H9 (cell line): ENCODE data around the gene MRTFB. TPM values are rescaled to one million over a fixed set of nuclear protein-coding genes. Genes with fewer than 3 reads are reported as not detected.

Experiments
- DNase-seq: peaks from one replicate; pipeline ENCODE4 v3.0.0-alpha.2; 2017
- H2AFZ ChIP-seq: one replicate; pipeline ENCODE4 v1.6.1; 2013; ENCODE audit warnings: mild to moderate bottlenecking, low read length, control low read depth, moderate library complexity
- H2AK5ac ChIP-seq: 2 replicates; pipeline ENCODE4 v1.6.1; 2013; ENCODE audit warnings: low read length, control low read depth, mixed read lengths; ENCODE audit not compliant: insufficient read length
- H2BK120ac ChIP-seq: one replicate; pipeline ENCODE4 v1.6.1; 2013; ENCODE audit warnings: low read depth, mild to moderate bottlenecking, low read length, control low read depth, inconsistent platforms; ENCODE audit not compliant: poor library complexity, severe bottlenecking
- H2BK12ac ChIP-seq: 2 replicates; pipeline ENCODE4 v1.6.1; 2013; ENCODE audit warnings: low read length, control low read depth, mixed read lengths, low read depth; ENCODE audit not compliant: insufficient read length
- H2BK15ac ChIP-seq: 2 replicates; pipeline ENCODE4 v1.6.1; 2013; ENCODE audit warnings: low read depth, low read length, control low read depth
- H2BK20ac ChIP-seq: one replicate; pipeline ENCODE4 v1.6.1; 2013; ENCODE audit warnings: low read depth, mild to moderate bottlenecking, low read length, control low read depth, inconsistent platforms; ENCODE audit not compliant: poor library complexity, severe bottlenecking
- H2BK5ac ChIP-seq: 2 replicates; pipeline ENCODE4 v1.6.1; 2013; ENCODE audit warnings: low read length, control low read depth, mixed read lengths; ENCODE audit not compliant: insufficient read length
- H3K14ac ChIP-seq: 2 replicates; pipeline ENCODE4 v1.6.1; 2013; ENCODE audit warnings: low read length, control low read depth; ENCODE audit not compliant: insufficient read depth
- H3K18ac ChIP-seq: 2 replicates; pipeline ENCODE4 v1.6.1; 2013; ENCODE audit warnings: low read depth, mild to moderate bottlenecking, mixed read lengths, low read length, control low read depth; ENCODE audit not compliant: insufficient read length
- H3K23ac ChIP-seq: 2 replicates; pipeline ENCODE4 v1.6.1; 2013; ENCODE audit warnings: low read length, control low read depth, mixed read lengths, low read depth; ENCODE audit not compliant: insufficient read length
- H3K23me2 ChIP-seq: 2 replicates; pipeline ENCODE4 v1.6.1; 2013; ENCODE audit warnings: low read depth, mild to moderate bottlenecking, mixed read lengths, low read length, control low read depth; ENCODE audit not compliant: insufficient read length, poor library complexity, severe bottlenecking
- H3K27ac ChIP-seq: 2 replicates; pipeline ENCODE4 v1.5.1; 2013; ENCODE audit warnings: low read length, control low read depth, mixed read lengths, low read depth; ENCODE audit not compliant: insufficient read length
- H3K27me3 ChIP-seq: 2 replicates; pipeline ENCODE4 v1.6.1; 2013; ENCODE audit warnings: low read length, control low read depth, inconsistent platforms; ENCODE audit not compliant: insufficient read depth
- H3K4ac ChIP-seq: 2 replicates; pipeline ENCODE4 v1.6.1; 2013; ENCODE audit warnings: low read depth, mild to moderate bottlenecking, control low read depth, inconsistent platforms, low read length, moderate library complexity
- H3K4me1 ChIP-seq: 2 replicates; pipeline ENCODE4 v1.6.1; 2013; ENCODE audit warnings: low read length, control low read depth, inconsistent platforms; ENCODE audit not compliant: insufficient read depth
- H3K4me2 ChIP-seq: 2 replicates; pipeline ENCODE4 v1.6.1; 2013; ENCODE audit warnings: low read length, control low read depth, mixed read lengths; ENCODE audit not compliant: insufficient read length, insufficient read depth
- H3K56ac ChIP-seq: 2 replicates; pipeline ENCODE4 v1.6.1; 2013; ENCODE audit warnings: low read depth, mild to moderate bottlenecking, mixed read lengths, low read length, control low read depth; ENCODE audit not compliant: insufficient read length
- H3K79me1 ChIP-seq: 2 replicates; pipeline ENCODE4 v1.6.1; 2013; ENCODE audit warnings: low read depth, mild to moderate bottlenecking, moderate library complexity, low read length, control low read depth, inconsistent platforms; ENCODE audit not compliant: insufficient read depth, poor library complexity, severe bottlenecking
- H3K79me2 ChIP-seq: 2 replicates; pipeline ENCODE4 v1.6.1; 2013; ENCODE audit warnings: low read length, control low read depth, inconsistent platforms; ENCODE audit not compliant: insufficient read depth
- H3K9ac ChIP-seq: 2 replicates; pipeline ENCODE4 v1.6.1; 2013; ENCODE audit warnings: low read length, control low read depth, mixed read lengths; ENCODE audit not compliant: insufficient read length; ENCODE audit errors: extremely low read depth
- H3K9me3 ChIP-seq: one replicate; pipeline ENCODE4 v1.6.1; 2013; ENCODE audit warnings: low read depth, low read length, inconsistent platforms; ENCODE audit not compliant: control insufficient read depth
- H3T11ph ChIP-seq: one replicate; pipeline ENCODE4 v1.6.1; 2013; ENCODE audit warnings: mild to moderate bottlenecking, low read length, control low read depth, inconsistent platforms
- H4K20me1 ChIP-seq: one replicate; pipeline ENCODE4 v1.6.1; 2013; ENCODE audit not compliant: control insufficient read depth, insufficient read length, insufficient read depth
- H4K5ac ChIP-seq: 2 replicates; pipeline ENCODE4 v1.6.1; 2013; ENCODE audit warnings: low read depth, mild to moderate bottlenecking, mixed read lengths, low read length, control low read depth; ENCODE audit not compliant: insufficient read length
- H4K8ac ChIP-seq: replicated peaks from 2 replicates; pipeline ENCODE4 v1.6.1; 2013; ENCODE audit warnings: low read length, control low read depth, mixed read lengths, low read depth; ENCODE audit not compliant: insufficient read length
- H4K91ac ChIP-seq: 2 replicates; pipeline ENCODE4 v1.6.1; 2013; ENCODE audit warnings: low read depth, mild to moderate bottlenecking, moderate library complexity, mixed read lengths, low read length, control low read depth; ENCODE audit not compliant: insufficient read length
- H3K27ac Mint-ChIP-seq, 3 experiments: 2 replicates in 2 of 3; 3 replicates in 1 of 3; pipeline ENCODE4 v1.8.0; 2020 to 2021; ENCODE audit warnings: mixed read lengths in 3 of 3, mild to moderate bottlenecking in 1 of 3, moderate library complexity in 1 of 3
- H3K27me3 Mint-ChIP-seq: 2 replicates; pipeline ENCODE4 v1.8.0; 2021; ENCODE audit warnings: low read depth, mild to moderate bottlenecking, moderate library complexity, mixed read lengths
- H3K36me3 Mint-ChIP-seq, 3 experiments: 2 replicates in 2 of 3; 3 replicates in 1 of 3; pipeline ENCODE4 v1.8.0; 2020 to 2021; ENCODE audit warnings: low read depth in 3 of 3, mixed read lengths in 3 of 3; ENCODE audit not compliant: insufficient read depth in 1 of 3
- H3K4me1 Mint-ChIP-seq, 2 experiments: 2 replicates each; pipeline ENCODE4 v1.8.0; 2020; ENCODE audit warnings: mixed read lengths in 2 of 2
- H3K4me3 Mint-ChIP-seq, 2 experiments: 2 replicates in 1 of 2; 3 replicates in 1 of 2; pipeline ENCODE4 v1.8.0; 2020 to 2021; ENCODE audit warnings: mild to moderate bottlenecking in 2 of 2, mixed read lengths in 2 of 2, moderate library complexity in 1 of 2
- H3K9me3 Mint-ChIP-seq, 2 experiments: 2 replicates in 1 of 2; 3 replicates in 1 of 2; pipeline ENCODE4 v1.8.0; 2020; ENCODE audit warnings: mild to moderate bottlenecking in 2 of 2, mixed read lengths in 2 of 2, moderate library complexity in 1 of 2
- WGBS: extraction: QIAGEN DNeasy Blood & Tissue Kit; methylation state at CpG from one replicate; pipeline ENCODE4 v1.1.7; 2013; ENCODE audit warnings: missing lambda C conversion rate, low lambda C conversion rate, mixed read lengths; ENCODE audit not compliant: insufficient read length; ENCODE audit errors: extremely low coverage; 5-methylcytosine and 5-hydroxymethylcytosine counted together
- total RNA-seq: library from RNA; stranded (reverse); gene quantifications from 2 replicates; pipeline ENCODE4 v1.2.1, GENCODE V29; 2021
- TF ChIP-seq, protein P1 (sequence below): fragments of 200-600 bp; sonication (generic); conservative IDR thresholded peaks from 3 replicates; pipeline ENCODE4 v1.8.0; 2021; ENCODE audit warnings: antibody characterized with exemption, mild to moderate bottlenecking

Gene MRTFB
- total RNA-seq, 1 experiment from 2014 or later, result 29.9 TPM

DNA sequence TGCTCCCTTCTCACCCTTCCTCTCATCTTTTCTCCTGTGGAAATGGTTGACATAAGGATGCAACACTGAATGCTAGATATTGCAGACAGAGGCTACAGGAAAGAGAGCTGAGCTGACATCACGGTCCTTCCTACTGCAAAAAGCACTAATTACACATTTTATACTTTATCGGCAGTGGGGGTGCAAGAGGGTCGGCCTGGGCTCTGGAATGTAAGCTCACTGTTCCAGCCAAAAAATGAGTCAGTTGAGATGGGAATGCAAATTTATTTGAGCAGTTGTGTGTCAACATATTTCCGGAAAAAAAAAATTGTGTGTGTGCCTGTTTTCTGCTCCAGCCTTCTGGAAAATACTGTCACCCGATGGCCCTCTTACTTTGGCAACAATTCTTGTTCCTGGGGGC lies 14.1 kb upstream of the MRTFB start:
- Histone ChIP-seq H3K27ac (no peak overlapping the region), H2BK15ac (no peak overlapping the region), H3K4me1 (peaks cover under 1% of the 10 kb centered on the region; the same call in 1 of the 2 replicates), H4K91ac (no peak overlapping the region), H2BK5ac (no peak overlapping the region), H2BK12ac (no peak overlapping the region), H3K14ac (no peak overlapping the region), H3K23ac (no peak overlapping the region), H4K20me1 (no peaks in the 10 kb centered on the region), H3K4ac (no peak overlapping the region), H4K8ac (no peak overlapping the region), H3K27me3 (no peaks in the 10 kb centered on the region), H3K79me2 (no peaks in the 10 kb centered on the region), H2BK120ac (no peak overlapping the region), H2BK20ac (no peak overlapping the region), H3K18ac (no peak overlapping the region), H2AFZ (no peak overlapping the region), H3K56ac (no peak overlapping the region), H3K79me1 (no peaks in the 10 kb centered on the region), H3K9me3 (no peaks in the 10 kb centered on the region), H3T11ph (no peak overlapping the region), H4K5ac (no peak overlapping the region), H2AK5ac (no peak overlapping the region), H3K23me2 (no peaks in the 10 kb centered on the region), H3K9ac (no peak overlapping the region), H3K4me2 (no peak overlapping the region)
- Mint-ChIP-seq H3K9me3 (peaks cover 11 to 16% of the 10 kb centered on the region in 2 experiments), H3K4me1 (no peaks in the 10 kb centered on the region), H3K27ac (no peak overlapping the region), H3K27me3 (no peaks in the 10 kb centered on the region; the same call in none of the 2 replicates), H3K4me3 (no peak overlapping the region), H3K36me3 (peaks cover 0 to 14% (median 0%) of the 10 kb centered on the region in 3 experiments; a peak in 3 of 7 replicates)
- TF ChIP-seq, protein P1, sequence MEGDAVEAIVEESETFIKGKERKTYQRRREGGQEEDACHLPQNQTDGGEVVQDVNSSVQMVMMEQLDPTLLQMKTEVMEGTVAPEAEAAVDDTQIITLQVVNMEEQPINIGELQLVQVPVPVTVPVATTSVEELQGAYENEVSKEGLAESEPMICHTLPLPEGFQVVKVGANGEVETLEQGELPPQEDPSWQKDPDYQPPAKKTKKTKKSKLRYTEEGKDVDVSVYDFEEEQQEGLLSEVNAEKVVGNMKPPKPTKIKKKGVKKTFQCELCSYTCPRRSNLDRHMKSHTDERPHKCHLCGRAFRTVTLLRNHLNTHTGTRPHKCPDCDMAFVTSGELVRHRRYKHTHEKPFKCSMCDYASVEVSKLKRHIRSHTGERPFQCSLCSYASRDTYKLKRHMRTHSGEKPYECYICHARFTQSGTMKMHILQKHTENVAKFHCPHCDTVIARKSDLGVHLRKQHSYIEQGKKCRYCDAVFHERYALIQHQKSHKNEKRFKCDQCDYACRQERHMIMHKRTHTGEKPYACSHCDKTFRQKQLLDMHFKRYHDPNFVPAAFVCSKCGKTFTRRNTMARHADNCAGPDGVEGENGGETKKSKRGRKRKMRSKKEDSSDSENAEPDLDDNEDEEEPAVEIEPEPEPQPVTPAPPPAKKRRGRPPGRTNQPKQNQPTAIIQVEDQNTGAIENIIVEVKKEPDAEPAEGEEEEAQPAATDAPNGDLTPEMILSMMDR, result no peak
- WGBS, result no CpG with 5 or more reads among the region's 5 CpGs
- no peak for DNase-seq
